Astrocyte of the spinal cord (primary cell): ENCODE measurements around the gene CD74.

ENCODE experiments used
- DNase-seq: peaks from one replicate; pipeline ENCODE4 v3.0.0; 2011; ENCODE audit warnings: low read depth, low spot score
- H3K4me3 ChIP-seq: 2 replicates; pipeline ENCODE4 v1.5.1; 2011; ENCODE audit warnings: low read depth, mild to moderate bottlenecking, low read length, moderate library complexity
- CTCF ChIP-seq: IDR thresholded peaks from 2 replicates; pipeline ENCODE4 v1.5.1; 2012; ENCODE audit warnings: low read depth, mild to moderate bottlenecking, low read length, inconsistent platforms
- in situ Hi-C: cut with HindIII; loops from 2 replicates; pipeline ENCODE4 v1.10.0; 2017; ENCODE audit warnings: low sequenced_read_pairs

CD74 gene

GRCh38 chr5:150384701-150385100 is 28.0 kb downstream of the CD74 start:
- no peak for TF ChIP-seq CTCF
- no peak overlapping the region for H3K4me3 ChIP-seq
- in situ Hi-C loops: no loop called here
- no peak for DNase-seq

GRCh38 chr5:150377964-150378694 is 34.6 kb downstream of the CD74 start:
- no peak for TF ChIP-seq CTCF
- no peak overlapping the region for H3K4me3 ChIP-seq
- in situ Hi-C loops: no loop called here
- DNase-seq: peak; percentile 88

- no peak for TF ChIP-seq CTCF
- no peak overlapping the region for H3K4me3 ChIP-seq
- DNase-seq: peak; percentile 79
- in situ Hi-C loops: no loop called here
Observed at GRCh38 chr5:150376799-150377771, 35.6 kb downstream of the CD74 start.

- no peak for DNase-seq
- no peak overlapping the region for H3K4me3 ChIP-seq
- TF ChIP-seq CTCF: no peak
- in situ Hi-C loops: no loop called here
Observed at GRCh38 chr5:150374651-150375050, 38.1 kb downstream of the CD74 start.

- no peak for TF ChIP-seq CTCF
- in situ Hi-C loops: no loop called here
- no peak overlapping the region for H3K4me3 ChIP-seq
- DNase-seq: no peak
Observed at GRCh38 chr5:150372639-150373038, 40.1 kb downstream of the CD74 start.

- in situ Hi-C loops: no loop called here
- TF ChIP-seq CTCF: no peak
Observed at GRCh38 chr5:150368526-150368925, 44.2 kb downstream of the CD74 start.

More at GRCh38 chr5:150368526-150368925, 44.2 kb downstream of the CD74 start:
- no peak for DNase-seq
- H3K4me3 ChIP-seq: no peak overlapping the region
